ENCODE measurements around the gene F10. TPM values are rescaled to one million over a fixed set of nuclear protein-coding genes. Genes with fewer than 3 reads are reported as not detected.
A peak's percentile ranks its signal among the peaks of the same experiment; 100 is the strongest.

Gene F10
- total RNA-seq, 1 experiment from 2014 or later, result not detected

GRCh38 chr13:113153810-113154748 lies 31.5 kb downstream of the F10 start:
- TF ChIP-seq CTCF (IDR thresholded peaks at IDR 0.05; ENCODE audit: unreplicated experiment), result no peak

DNA sequence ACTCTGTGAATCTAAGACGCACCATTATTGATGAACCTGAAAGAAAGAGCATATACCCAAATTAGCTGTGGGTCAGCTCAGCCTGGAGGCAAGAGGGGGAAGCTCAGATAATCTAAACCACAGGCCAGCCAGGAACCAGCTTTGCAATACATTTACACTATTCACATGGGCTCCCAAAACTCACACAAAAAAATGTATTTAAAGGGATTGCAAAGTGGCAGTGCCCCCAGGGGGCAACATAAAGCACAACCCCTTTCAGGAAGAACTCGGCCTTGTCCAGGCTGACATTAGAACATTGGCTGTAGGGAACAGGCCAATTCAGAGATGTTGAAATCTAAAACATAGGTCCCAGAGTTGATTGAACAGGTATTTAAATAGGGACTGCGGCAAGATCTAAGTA lies 32.6 kb downstream of the F10 start:
- no peak overlapping the region for H3K27ac Mint-ChIP-seq (ENCODE audit: low read depth, unreplicated experiment)
- intact Hi-C loops (cut with micrococcal nuclease), result loop anchor here (10.0 kb wide), 1 partner anchor 240 kb away; no protein-coding TSS in a partner anchor
- no peaks in the 10 kb centered on the region for H3K36me3 Mint-ChIP-seq (ENCODE audit: insufficient read depth, unreplicated experiment)
- no TSS peak for BruUV-seq (replicated peaks)
- H3K9me3 Mint-ChIP-seq (ENCODE audit: unreplicated experiment), result peaks cover 8% of the 10 kb centered on the region
- ChIA-PET CTCF (no interaction called here), POLR2A (interaction anchor here (1.2 to 1.5 kb wide), 2 partner anchors 32 to 142 kb away, joined by 3 read pairs; partner anchors contain the start of gene LAMP1)
- no peak for DNase-seq (ENCODE audit: unreplicated experiment)
- H3K27me3 Mint-ChIP-seq (ENCODE audit: insufficient read depth, unreplicated experiment), result no peaks in the 10 kb centered on the region
- peaks cover 9% of the 10 kb centered on the region for H3K4me1 Mint-ChIP-seq (ENCODE audit: insufficient read depth, unreplicated experiment)
- no peak for TF ChIP-seq CTCF (IDR thresholded peaks at IDR 0.05; ENCODE audit: unreplicated experiment)
- H3K4me3 Mint-ChIP-seq (ENCODE audit: unreplicated experiment), result peak overlapping the region; percentile 71

More at GRCh38 chr13:113153810-113154748, 31.5 kb downstream of the F10 start:
- CTCF ChIA-PET, result interaction anchor here (0.7 kb wide), 1 partner anchor 132 kb away, joined by 3 read pairs; no protein-coding TSS in a partner anchor
- H3K27me3 Mint-ChIP-seq (ENCODE audit: insufficient read depth, unreplicated experiment), result no peaks in the 10 kb centered on the region
- H3K27ac Mint-ChIP-seq (ENCODE audit: low read depth, unreplicated experiment), result peak overlapping the region; percentile 73
- BruUV-seq (replicated peaks), result no TSS peak
- POLR2A ChIA-PET, result interaction anchor here (0.7 to 1.2 kb wide), 3 partner anchors 33 to 296 kb away, joined by 3 to 5 read pairs (median 3); partner anchors contain the start of genes CUL4A and PCID2
- H3K9me3 Mint-ChIP-seq (ENCODE audit: unreplicated experiment), result peaks cover 8% of the 10 kb centered on the region
- peak; percentile 61 for DNase-seq (ENCODE audit: unreplicated experiment)
- intact Hi-C loops (cut with micrococcal nuclease), result loop anchor here (10.0 kb wide), 1 partner anchor 241 kb away; no protein-coding TSS in a partner anchor
- H3K4me1 Mint-ChIP-seq (ENCODE audit: insufficient read depth, unreplicated experiment), result peaks cover 9% of the 10 kb centered on the region
- peak overlapping the region; percentile 71 for H3K4me3 Mint-ChIP-seq (ENCODE audit: unreplicated experiment)
- no peaks in the 10 kb centered on the region for H3K36me3 Mint-ChIP-seq (ENCODE audit: insufficient read depth, unreplicated experiment)

DNA sequence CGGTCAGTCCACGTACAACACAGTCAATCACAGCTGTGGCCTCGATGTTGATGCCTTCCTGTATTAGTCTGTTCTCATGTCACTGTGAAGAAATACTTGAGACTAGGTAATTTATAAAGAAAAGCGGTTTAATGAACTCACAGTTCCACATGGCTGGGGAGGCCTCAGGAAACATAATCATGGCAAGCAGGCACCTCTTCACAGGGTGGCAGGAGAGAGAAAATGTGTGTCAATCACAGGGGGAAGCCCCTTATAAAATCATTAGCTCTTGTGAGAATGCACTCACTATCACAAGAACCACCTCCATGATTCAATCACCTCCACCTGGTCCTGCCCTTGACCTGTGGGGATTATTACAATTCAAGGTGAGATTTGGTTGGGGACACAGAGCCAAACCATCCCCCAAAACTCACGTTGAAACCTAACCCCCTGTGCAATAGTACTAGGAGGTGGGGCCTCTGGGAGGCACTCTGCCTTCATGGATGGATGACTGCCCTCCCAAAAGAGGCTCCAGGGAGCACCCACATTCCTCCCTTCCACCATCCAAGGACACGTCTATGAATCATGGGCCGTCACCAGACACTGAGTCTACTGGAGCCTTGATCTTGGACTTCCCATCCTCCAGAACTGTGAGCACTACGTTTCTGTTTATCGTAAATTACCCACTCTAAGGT lies 33.5 kb downstream of the F10 start:
- H3K27me3 Mint-ChIP-seq (ENCODE audit: insufficient read depth, unreplicated experiment), result peaks cover 5% of the 10 kb centered on the region
- no peak for TF ChIP-seq CTCF (IDR thresholded peaks at IDR 0.05; ENCODE audit: unreplicated experiment)
- H3K4me3 Mint-ChIP-seq (ENCODE audit: unreplicated experiment), result no peak overlapping the region
- DNase-seq (ENCODE audit: unreplicated experiment), result no peak
- CTCF ChIA-PET, result interaction anchor here (0.9 kb wide), 1 partner anchor 39 kb away, joined by 4 read pairs; no protein-coding TSS in a partner anchor
- peaks cover 8% of the 10 kb centered on the region for H3K9me3 Mint-ChIP-seq (ENCODE audit: unreplicated experiment)
- H3K36me3 Mint-ChIP-seq (ENCODE audit: insufficient read depth, unreplicated experiment), result no peaks in the 10 kb centered on the region
- no TSS peak for BruUV-seq (replicated peaks)
- H3K4me1 Mint-ChIP-seq (ENCODE audit: insufficient read depth, unreplicated experiment), result peaks cover 9% of the 10 kb centered on the region
- intact Hi-C loops (cut with micrococcal nuclease), result loop anchor here (10.0 kb wide), 1 partner anchor 239 kb away; no protein-coding TSS in a partner anchor
- POLR2A ChIA-PET, result interaction anchor here (0.6 to 1.5 kb wide), 2 partner anchors 20 to 141 kb away, joined by 3 read pairs; partner anchors contain the start of gene LAMP1
- no peak overlapping the region for H3K27ac Mint-ChIP-seq (ENCODE audit: low read depth, unreplicated experiment)
